Uterus (tissue), 2 donors: ENCODE data around the gene TTC31.

Source experiments
- CTCF ChIP-seq, 4 experiments: fragments of 200-600 bp in 2 of 4; fragments of 450-650 bp in 2 of 4; sonication (generic) in 2 of 4; IDR thresholded peaks; one replicate each; pipeline ENCODE4 v1.5.1; 2016 to 2019; ENCODE audit warnings: antibody characterized with exemption in 4 of 4, mild to moderate bottlenecking in 2 of 4, moderate library complexity in 1 of 4
- POLR2A ChIP-seq, 2 donors: fragments of 450-650 bp; IDR thresholded peaks; one replicate each; pipeline ENCODE4 v1.6.1; 2016; ENCODE audit warnings: antibody characterized with exemption in 2 of 2, mild to moderate bottlenecking in 1 of 2, moderate library complexity in 1 of 2

- TF ChIP-seq CTCF (IDR thresholded peaks at IDR 0.05) (no peak), POLR2A (IDR thresholded peaks at IDR 0.05) (no peak)
These were observed 20.9 kb downstream of the TTC31 start for GRCh38 chr2:74503506-74504475.
